Psoas muscle (tissue), 8 donors: ENCODE measurements around the gene RCOR3. TPM values are rescaled to one million over a fixed set of nuclear protein-coding genes. Genes with fewer than 3 reads are reported as not detected.
"Not testable (repeated sequence)": the region's sequence is repeated elsewhere in the genome, so short reads cannot be mapped to it uniquely, and the experiment has no call there.

Source experiments
- ATAC-seq, 4 donors: fragments of 200-7000 bp; cut with Tn5 transposase; one replicate each; pipeline ENCODE4 v1.9.1; 2020; ENCODE audit warnings: moderate library complexity in 3 of 4, mild to moderate bottlenecking in 2 of 4
- DNase-seq, 2 donors: peaks; one replicate each; pipeline ENCODE4 v3.0.0-alpha.2; 2020
- H3K27ac ChIP-seq: fragments of 200-600 bp; one replicate; pipeline ENCODE4 v1.8.0; 2022
- H3K27me3 ChIP-seq, 3 donors: fragments of 200-600 bp in 1 of 3; one replicate each; pipeline versions ENCODE4 v1.6.1 to v1.8.0; 2013 to 2022; ENCODE audit warnings: low read length in 2 of 3, mild to moderate bottlenecking in 2 of 3, moderate library complexity in 1 of 3; ENCODE audit not compliant: insufficient read depth in 3 of 3
- H3K36me3 ChIP-seq, 2 donors: fragments of 200-600 bp in 1 of 2; one replicate each; pipeline versions ENCODE4 v1.6.1 to v1.8.0; 2013 to 2022; ENCODE audit warnings: low read depth in 1 of 2, mild to moderate bottlenecking in 1 of 2, moderate library complexity in 1 of 2; ENCODE audit not compliant: insufficient read depth in 1 of 2
- H3K4me1 ChIP-seq: fragments of 200-600 bp; one replicate; pipeline ENCODE4 v1.8.0; 2022
- H3K4me3 ChIP-seq: fragments of 200-600 bp; one replicate; pipeline ENCODE4 v1.8.0; 2022; ENCODE audit warnings: mild to moderate bottlenecking
- H3K9me3 ChIP-seq: fragments of 200-600 bp; one replicate; pipeline ENCODE4 v1.8.0; 2022
- WGBS, 3 donors: extraction: QIAGEN DNeasy Blood & Tissue Kit; methylation state at CpG; one replicate each; pipeline versions ENCODE4 v1.1.6 to v1.1.7; 2013; 5-methylcytosine and 5-hydroxymethylcytosine counted together
- intact Hi-C, 2 donors: fragments of 100-400 bp; cut with DNase I; formaldehyde crosslinking; loops; one replicate each; pipeline versions ENCODE4 v1.11.0 to v1.14.2; 2022
- polyA plus RNA-seq, 3 donors: library from polyadenylated mRNA; stranded (reverse); fragments of 200-250 nt; gene quantifications; one replicate each; pipeline ENCODE4 v1.2.3, GENCODE V29; 2013
- total RNA-seq, 4 donors: library from RNA; stranded (reverse); fragmentation: NEBNext Ultra II Directional in 2 of 4; extraction: Animal tissue kit (Norgen Biotek cat#: 25700) in 2 of 4; gene quantifications; one replicate each; pipeline versions ENCODE4 v1.2.1 to v1.2.4, GENCODE V29; 2021 to 2023
- TF ChIP-seq, protein P1 (sequence below): fragments of 200-600 bp; IDR thresholded peaks from one replicate; pipeline ENCODE4 v1.8.0; 2022; ENCODE audit warnings: antibody characterized with exemption
- donor health status: healthy with polysubstance abuse.
- donor health status: DM: no; HTN: no; CAD: no; lungs with moderate emphysema.
- donor health status: Bipolar disorder and iron deficiency.
- donor health status: healthy.
- donor health status: DM: yes; HTN: yes; CAD: no.
- donor health status: DM: no; HTN: no; CAD: no.
- donor health status: DM: no; HTN: no; CAD: no.
- donor health status: DM: yes; HTN: yes; CAD: no.

Gene RCOR3
- total and polyA plus RNA-seq, 7 donors, result 29.4 to 95.7 (median 70.2) TPM

DNA sequence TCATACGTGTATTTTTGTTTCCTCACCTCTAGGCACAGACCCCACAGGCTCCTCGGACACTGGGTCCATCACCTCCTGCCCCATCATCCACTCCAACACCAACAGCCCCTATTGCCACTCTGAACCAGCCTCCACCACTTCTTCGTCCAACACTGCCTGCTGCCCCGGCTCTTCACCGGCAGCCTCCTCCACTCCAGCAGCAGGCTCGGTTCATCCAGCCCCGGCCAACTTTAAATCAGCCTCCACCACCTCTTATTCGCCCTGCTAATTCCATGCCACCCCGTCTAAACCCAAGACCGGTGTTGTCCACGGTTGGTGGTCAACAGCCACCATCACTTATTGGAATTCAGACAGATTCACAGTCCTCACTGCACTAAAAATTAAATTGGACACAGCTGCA lies 54.2 kb downstream of the RCOR3 start:
- 91 to 97% (median 91%) methylated on average over 11 of the region's 11 CpGs for WGBS, 3 donors
- H3K4me3 ChIP-seq, result no peak overlapping the region
- no peak overlapping the region for H3K27ac ChIP-seq
- no peaks in the 10 kb centered on the region for H3K27me3 ChIP-seq
- no peak for DNase-seq
- TF ChIP-seq, protein P1, sequence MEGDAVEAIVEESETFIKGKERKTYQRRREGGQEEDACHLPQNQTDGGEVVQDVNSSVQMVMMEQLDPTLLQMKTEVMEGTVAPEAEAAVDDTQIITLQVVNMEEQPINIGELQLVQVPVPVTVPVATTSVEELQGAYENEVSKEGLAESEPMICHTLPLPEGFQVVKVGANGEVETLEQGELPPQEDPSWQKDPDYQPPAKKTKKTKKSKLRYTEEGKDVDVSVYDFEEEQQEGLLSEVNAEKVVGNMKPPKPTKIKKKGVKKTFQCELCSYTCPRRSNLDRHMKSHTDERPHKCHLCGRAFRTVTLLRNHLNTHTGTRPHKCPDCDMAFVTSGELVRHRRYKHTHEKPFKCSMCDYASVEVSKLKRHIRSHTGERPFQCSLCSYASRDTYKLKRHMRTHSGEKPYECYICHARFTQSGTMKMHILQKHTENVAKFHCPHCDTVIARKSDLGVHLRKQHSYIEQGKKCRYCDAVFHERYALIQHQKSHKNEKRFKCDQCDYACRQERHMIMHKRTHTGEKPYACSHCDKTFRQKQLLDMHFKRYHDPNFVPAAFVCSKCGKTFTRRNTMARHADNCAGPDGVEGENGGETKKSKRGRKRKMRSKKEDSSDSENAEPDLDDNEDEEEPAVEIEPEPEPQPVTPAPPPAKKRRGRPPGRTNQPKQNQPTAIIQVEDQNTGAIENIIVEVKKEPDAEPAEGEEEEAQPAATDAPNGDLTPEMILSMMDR, result no peak
- ATAC-seq, result no peak
- intact Hi-C loops, result no loop called here
- H3K4me1 ChIP-seq, result no peaks in the 10 kb centered on the region
- H3K9me3 ChIP-seq, result no peaks in the 10 kb centered on the region
- peaks cover 5 to 77% of the 10 kb centered on the region in 2 donors for H3K36me3 ChIP-seq

DNA sequence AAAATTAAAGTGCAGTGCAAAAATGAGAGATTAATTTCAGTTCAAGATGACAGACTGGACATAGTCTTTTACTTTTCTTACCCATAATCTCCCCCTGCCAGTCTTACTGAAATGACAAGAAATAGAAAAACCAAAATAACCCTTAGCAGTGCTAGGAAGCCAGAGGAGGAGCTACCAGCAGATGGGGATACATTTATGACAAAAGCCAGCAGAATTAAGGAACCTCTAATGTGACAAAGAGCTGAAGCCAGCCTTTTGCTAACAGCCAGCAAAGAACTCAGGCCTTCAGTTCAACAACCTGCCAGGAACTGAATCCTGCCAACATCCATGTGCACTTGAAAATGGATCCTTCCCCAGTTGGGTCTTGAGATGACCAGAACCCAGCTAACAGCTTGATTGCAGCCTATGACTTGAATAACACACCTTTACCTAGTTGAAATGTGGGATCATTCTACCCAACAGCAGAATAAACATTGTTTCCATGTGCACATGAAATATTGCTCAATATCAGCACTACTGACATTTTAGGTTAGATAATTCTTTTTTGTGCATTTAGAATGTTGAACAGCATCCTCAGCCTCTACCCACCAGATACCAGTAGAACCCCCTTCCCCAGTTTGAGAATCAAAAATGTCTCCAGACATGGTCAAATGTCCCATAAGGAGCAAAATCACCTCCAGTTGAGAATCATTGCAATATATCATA lies 59.6 kb downstream of the RCOR3 start:
- intact Hi-C loops, result no loop called here
- peak in 1 of 4 donors; percentile 16 for ATAC-seq
- Histone ChIP-seq H3K36me3 (peaks cover under 1 to 37% of the 10 kb centered on the region in 2 donors), H3K4me3 (no peak overlapping the region), H3K4me1 (no peaks in the 10 kb centered on the region), H3K27me3 (no peaks in the 10 kb centered on the region), H3K9me3 (no peaks in the 10 kb centered on the region), H3K27ac (no peak overlapping the region)
- DNase-seq, result no peak
- TF ChIP-seq, protein P1, result no peak

DNA sequence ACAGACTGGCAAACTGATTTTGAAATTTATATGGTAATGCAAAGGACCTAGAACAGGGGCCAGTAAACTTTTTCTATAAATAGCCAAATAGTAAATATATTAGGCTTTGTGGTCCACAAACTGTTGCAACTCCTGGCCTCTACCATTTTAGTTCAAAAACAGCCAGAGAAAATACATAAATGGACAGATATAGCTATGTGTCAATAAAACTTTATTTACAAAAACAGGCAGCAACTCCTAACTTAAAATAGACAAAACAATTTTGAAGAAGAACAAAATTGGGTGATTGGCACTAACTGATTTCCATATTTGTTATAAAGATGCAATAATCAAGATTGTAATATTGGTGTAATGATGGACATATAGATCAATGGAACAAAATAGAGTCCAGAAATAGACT lies 60.7 kb downstream of the RCOR3 start:
- no peaks in the 10 kb centered on the region for H3K9me3 ChIP-seq
- no peak overlapping the region for H3K27ac ChIP-seq
- no peaks in the 10 kb centered on the region for H3K4me1 ChIP-seq
- ATAC-seq, result no peak
- peaks cover 0 to 26% of the 10 kb centered on the region in 2 donors for H3K36me3 ChIP-seq
- no peak overlapping the region for H3K4me3 ChIP-seq
- intact Hi-C loops, result loop anchor here in 1 of 2 donors (10.0 kb wide), 2 partner anchors 195 to 335 kb away; no protein-coding TSS in a partner anchor
- TF ChIP-seq, protein P1, result no peak
- no peak for DNase-seq
- H3K27me3 ChIP-seq, result no peaks in the 10 kb centered on the region

DNA sequence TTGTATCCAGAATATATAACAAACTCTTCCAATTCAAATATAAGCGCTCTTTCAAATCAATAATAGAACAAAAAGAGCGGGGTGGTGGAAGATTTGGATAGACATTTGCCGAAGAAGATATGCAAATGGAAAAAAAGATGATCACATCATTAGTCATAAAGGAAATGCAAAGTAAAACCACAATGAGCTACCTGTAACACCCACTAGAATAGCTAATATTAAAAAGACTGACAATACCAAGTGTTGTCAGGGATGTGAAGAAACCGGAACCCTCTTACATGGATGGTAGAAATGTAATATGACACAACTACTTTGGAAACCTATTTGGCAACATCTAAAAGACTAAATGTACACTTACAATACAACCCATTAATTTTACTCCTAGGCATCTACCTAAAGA lies 61.8 kb downstream of the RCOR3 start:
- Histone ChIP-seq H3K4me3 (no peak overlapping the region), H3K4me1 (peaks cover under 1% of the 10 kb centered on the region), H3K27ac (no peak overlapping the region), H3K36me3 (peaks cover 0 to 16% of the 10 kb centered on the region in 2 donors), H3K27me3 (no peaks in the 10 kb centered on the region), H3K9me3 (no peaks in the 10 kb centered on the region)
- ATAC-seq (peak in 1 of 4 donors; percentile 36), DNase-seq (no peak)
- 81 to 89% (median 84%) methylated on average over 4 of the region's 4 CpGs for WGBS, 3 donors
- TF ChIP-seq, protein P1, result no peak
- intact Hi-C loops, result loop anchor here in 1 of 2 donors (10.0 kb wide), 2 partner anchors 194 to 334 kb away; no protein-coding TSS in a partner anchor

DNA sequence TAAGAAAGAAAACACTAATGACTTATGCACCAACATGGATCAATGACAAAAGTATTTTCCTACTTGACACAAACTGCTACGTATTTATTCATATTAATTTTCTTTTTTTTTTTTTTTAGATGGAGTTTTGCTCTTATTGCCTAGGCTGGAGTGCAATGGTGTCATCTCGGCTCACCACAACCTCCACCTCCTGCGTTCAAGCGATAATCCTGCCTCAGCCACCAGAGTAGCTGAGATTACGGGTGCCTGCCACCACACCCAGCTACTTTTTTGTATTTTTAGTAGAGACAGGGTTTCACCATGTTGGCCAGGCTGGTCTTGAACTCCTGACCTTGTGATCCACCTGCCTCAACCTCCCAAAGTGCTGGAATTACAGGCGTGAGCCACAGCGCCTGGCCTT lies 62.5 kb downstream of the RCOR3 start:
- not testable (repeated sequence) for H3K27me3 ChIP-seq, H3K27ac ChIP-seq, ATAC-seq, H3K4me1 ChIP-seq, H3K9me3 ChIP-seq, H3K4me3 ChIP-seq, DNase-seq, H3K36me3 ChIP-seq
- intact Hi-C loops, result loop anchor here in 1 of 2 donors (10.0 kb wide), 2 partner anchors 193 to 333 kb away; no protein-coding TSS in a partner anchor
- 92 to 94% (median 94%) methylated on average over 7 of the region's 7 CpGs for WGBS, 3 donors
